Liver (tissue), 9 donors: ENCODE results near the gene CBX8. TPM values are rescaled to one million over a fixed set of nuclear protein-coding genes. Genes with fewer than 3 reads are reported as not detected.

ENCODE experiments used
- DNase-seq: peaks from one replicate; pipeline ENCODE4 v3.0.0-alpha.2; 2017; ENCODE audit warnings: low spot score
- H3K27ac ChIP-seq, 2 donors: one replicate each; pipeline ENCODE4 v1.7.0; 2013; ENCODE audit warnings: inconsistent platforms in 2 of 2, low read length in 2 of 2, control low read depth in 1 of 2, low read depth in 1 of 2, mild to moderate bottlenecking in 1 of 2
- H3K27me3 ChIP-seq, 4 donors: one replicate each; pipeline versions ENCODE4 v1.6.1 to v1.7.0; 2013; ENCODE audit warnings: low read length in 3 of 4, inconsistent platforms in 1 of 4, mild to moderate bottlenecking in 1 of 4, moderate library complexity in 1 of 4; ENCODE audit not compliant: control insufficient read depth in 4 of 4, insufficient read depth in 4 of 4
- H3K36me3 ChIP-seq, 4 donors: one replicate each; pipeline versions ENCODE4 v1.6.1 to v1.7.0; 2013; ENCODE audit warnings: low read length in 3 of 4, mild to moderate bottlenecking in 3 of 4, low read depth in 1 of 4, moderate library complexity in 1 of 4; ENCODE audit not compliant: control insufficient read depth in 4 of 4, insufficient read depth in 3 of 4
- H3K4me1 ChIP-seq, 4 donors: one replicate each; pipeline versions ENCODE4 v1.6.1 to v1.7.0; 2013; ENCODE audit warnings: low read length in 3 of 4, mild to moderate bottlenecking in 3 of 4, moderate library complexity in 1 of 4; ENCODE audit not compliant: control insufficient read depth in 4 of 4, insufficient read depth in 4 of 4
- H3K4me3 ChIP-seq, 3 donors: one replicate each; pipeline versions ENCODE4 v1.6.1 to v1.7.0; 2013; ENCODE audit warnings: low read length in 3 of 3, control low read depth in 1 of 3, low read depth in 1 of 3, mild to moderate bottlenecking in 1 of 3
- H3K9ac ChIP-seq, 2 donors: one replicate each; pipeline ENCODE4 v1.7.0; 2013; ENCODE audit warnings: low read length in 2 of 2, mild to moderate bottlenecking in 2 of 2, moderate library complexity in 2 of 2, control low read depth in 1 of 2, low read depth in 1 of 2
- H3K9me3 ChIP-seq, 4 donors: one replicate each; pipeline versions ENCODE4 v1.6.1 to v1.7.0; 2013; ENCODE audit warnings: low read length in 3 of 4; ENCODE audit not compliant: control insufficient read depth in 4 of 4
- GABPA ChIP-seq, 2 donors: IDR thresholded peaks in 1 of 2; conservative IDR thresholded peaks in 1 of 2; 2 replicates each; pipeline ENCODE4 v1.6.1; 2016; ENCODE audit warnings: antibody characterized with exemption in 2 of 2, mild to moderate bottlenecking in 1 of 2, moderate library complexity in 1 of 2
- HNF4G ChIP-seq: IDR thresholded peaks from 2 replicates; pipeline ENCODE4 v1.6.1; 2016; ENCODE audit warnings: antibody characterized with exemption
- JUND ChIP-seq, 2 donors: IDR thresholded peaks; 2 replicates each; pipeline ENCODE4 v1.6.1; 2016; ENCODE audit warnings: antibody characterized with exemption in 2 of 2
- NR2F2 ChIP-seq: IDR thresholded peaks from 2 replicates; pipeline ENCODE4 v1.6.1; 2016; ENCODE audit warnings: antibody characterized with exemption
- RAD21 ChIP-seq, 2 donors: IDR thresholded peaks; 2 replicates each; pipeline ENCODE4 v1.6.1; 2016; ENCODE audit warnings: antibody characterized with exemption in 2 of 2, mild to moderate bottlenecking in 2 of 2
- TAF1 ChIP-seq: conservative IDR thresholded peaks from 2 replicates; pipeline ENCODE4 v1.6.1; 2016; ENCODE audit warnings: antibody characterized with exemption, mild to moderate bottlenecking
- WGBS: extraction: QIAGEN DNeasy Blood & Tissue Kit; methylation state at CpG from one replicate; pipeline ENCODE4 v1.1.7; 2013; 5-methylcytosine and 5-hydroxymethylcytosine counted together
- polyA plus RNA-seq, 2 donors: library from polyadenylated mRNA; stranded (reverse) in 1 of 2; unstranded in 1 of 2; fragments of 200-250 nt in 1 of 2; fragments of >200 nt in 1 of 2; fragmentation: Nextera tagmentation in 1 of 2; extraction: Ambion mirVana in 1 of 2; gene quantifications; one replicate each; pipeline versions ENCODE4 v1.2.1 to v1.2.3, GENCODE V29; 2013 to 2015
- total RNA-seq, 2 donors: library from RNA; depleted of rRNA; stranded (reverse); fragments of >200 nt; gene quantifications; one replicate each; pipeline ENCODE4 v1.2.3, GENCODE V29; 2014
- TF ChIP-seq, protein P1 (sequence below): IDR thresholded peaks from 2 replicates; pipeline ENCODE4 v1.6.1; 2016; ENCODE audit warnings: antibody characterized with exemption
- TF ChIP-seq, protein P2 (sequence below): IDR thresholded peaks from 2 replicates; pipeline ENCODE4 v1.6.1; 2016; ENCODE audit warnings: antibody characterized with exemption, mild to moderate bottlenecking
- TF ChIP-seq, protein P3 (sequence below): IDR thresholded peaks from 2 replicates; pipeline ENCODE4 v1.6.1; 2016; ENCODE audit warnings: antibody characterized with exemption
- TF ChIP-seq, protein P4 (sequence below): IDR thresholded peaks from 2 replicates; pipeline ENCODE4 v1.6.1; 2016; ENCODE audit warnings: antibody characterized with exemption
- TF ChIP-seq, protein P5 (sequence below): fragments of 150-350 bp; IDR thresholded peaks from 2 replicates; pipeline ENCODE4 v1.5.1; 2017; ENCODE audit warnings: improper control_type of control experiment, low read depth, low read length; ENCODE audit not compliant: missing input control
- donor health status: healthy.
- donor health status: healthy.
- donor health status: healthy.
- donor health status: healthy.
- donor health status: healthy.

Gene CBX8
- total and polyA plus RNA-seq, 4 donors = 0.75 to 2.7 (median 1.9) TPM

DNA sequence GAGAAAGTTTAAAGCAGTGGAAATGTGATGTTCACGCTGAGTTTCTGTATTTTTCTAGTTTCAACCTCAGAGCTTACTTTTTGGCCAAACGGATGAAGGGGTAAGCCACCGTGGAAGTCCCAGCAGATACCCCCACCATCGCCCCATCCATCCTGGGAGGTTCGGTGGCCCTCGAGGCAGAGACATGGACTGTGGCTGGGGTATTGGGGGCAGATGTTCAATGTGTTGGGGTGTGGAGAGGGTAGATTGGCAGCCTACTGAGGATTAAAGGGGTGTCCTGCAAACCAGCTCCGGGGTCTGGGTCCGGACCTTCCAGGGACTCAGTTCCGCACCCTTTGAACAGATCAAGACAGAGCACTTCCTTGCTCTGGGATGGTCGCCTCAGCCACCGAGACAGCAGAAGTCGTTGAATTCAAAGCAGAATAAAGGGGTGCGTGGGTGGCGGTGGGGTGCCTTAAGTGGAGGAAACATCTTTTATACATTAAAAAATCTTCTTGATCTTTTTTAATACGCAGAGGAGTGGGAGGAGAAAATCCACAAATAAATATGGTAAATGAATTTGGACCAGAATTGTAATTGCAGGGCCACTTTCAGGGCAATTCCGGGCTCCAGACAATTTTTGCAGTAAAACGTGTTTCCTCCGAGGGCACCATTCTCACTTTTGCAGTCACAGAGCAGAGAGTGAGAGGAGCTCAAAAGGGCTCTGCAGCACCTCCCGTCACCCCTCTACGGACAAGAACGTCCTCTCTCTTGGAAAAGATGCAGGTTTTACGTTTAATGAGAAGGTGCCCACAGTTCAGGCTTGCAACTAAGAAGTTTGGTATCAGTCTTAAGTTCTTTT is 8.2 kb upstream of the CBX8 start:
- H3K9me3 ChIP-seq = peaks cover 0 to 6% (median 0%) of the 10 kb centered on the region in 4 donors
- H3K4me3 ChIP-seq = no peak overlapping the region
- no peak overlapping the region for H3K27ac ChIP-seq
- no peak overlapping the region for H3K9ac ChIP-seq
- DNase-seq = no peak
- TF ChIP-seq, protein P1, sequence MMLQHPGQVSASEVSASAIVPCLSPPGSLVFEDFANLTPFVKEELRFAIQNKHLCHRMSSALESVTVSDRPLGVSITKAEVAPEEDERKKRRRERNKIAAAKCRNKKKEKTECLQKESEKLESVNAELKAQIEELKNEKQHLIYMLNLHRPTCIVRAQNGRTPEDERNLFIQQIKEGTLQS = no peak
- TF ChIP-seq, protein P2, sequence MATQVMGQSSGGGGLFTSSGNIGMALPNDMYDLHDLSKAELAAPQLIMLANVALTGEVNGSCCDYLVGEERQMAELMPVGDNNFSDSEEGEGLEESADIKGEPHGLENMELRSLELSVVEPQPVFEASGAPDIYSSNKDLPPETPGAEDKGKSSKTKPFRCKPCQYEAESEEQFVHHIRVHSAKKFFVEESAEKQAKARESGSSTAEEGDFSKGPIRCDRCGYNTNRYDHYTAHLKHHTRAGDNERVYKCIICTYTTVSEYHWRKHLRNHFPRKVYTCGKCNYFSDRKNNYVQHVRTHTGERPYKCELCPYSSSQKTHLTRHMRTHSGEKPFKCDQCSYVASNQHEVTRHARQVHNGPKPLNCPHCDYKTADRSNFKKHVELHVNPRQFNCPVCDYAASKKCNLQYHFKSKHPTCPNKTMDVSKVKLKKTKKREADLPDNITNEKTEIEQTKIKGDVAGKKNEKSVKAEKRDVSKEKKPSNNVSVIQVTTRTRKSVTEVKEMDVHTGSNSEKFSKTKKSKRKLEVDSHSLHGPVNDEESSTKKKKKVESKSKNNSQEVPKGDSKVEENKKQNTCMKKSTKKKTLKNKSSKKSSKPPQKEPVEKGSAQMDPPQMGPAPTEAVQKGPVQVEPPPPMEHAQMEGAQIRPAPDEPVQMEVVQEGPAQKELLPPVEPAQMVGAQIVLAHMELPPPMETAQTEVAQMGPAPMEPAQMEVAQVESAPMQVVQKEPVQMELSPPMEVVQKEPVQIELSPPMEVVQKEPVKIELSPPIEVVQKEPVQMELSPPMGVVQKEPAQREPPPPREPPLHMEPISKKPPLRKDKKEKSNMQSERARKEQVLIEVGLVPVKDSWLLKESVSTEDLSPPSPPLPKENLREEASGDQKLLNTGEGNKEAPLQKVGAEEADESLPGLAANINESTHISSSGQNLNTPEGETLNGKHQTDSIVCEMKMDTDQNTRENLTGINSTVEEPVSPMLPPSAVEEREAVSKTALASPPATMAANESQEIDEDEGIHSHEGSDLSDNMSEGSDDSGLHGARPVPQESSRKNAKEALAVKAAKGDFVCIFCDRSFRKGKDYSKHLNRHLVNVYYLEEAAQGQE = no peak
- TF ChIP-seq, protein P3, sequence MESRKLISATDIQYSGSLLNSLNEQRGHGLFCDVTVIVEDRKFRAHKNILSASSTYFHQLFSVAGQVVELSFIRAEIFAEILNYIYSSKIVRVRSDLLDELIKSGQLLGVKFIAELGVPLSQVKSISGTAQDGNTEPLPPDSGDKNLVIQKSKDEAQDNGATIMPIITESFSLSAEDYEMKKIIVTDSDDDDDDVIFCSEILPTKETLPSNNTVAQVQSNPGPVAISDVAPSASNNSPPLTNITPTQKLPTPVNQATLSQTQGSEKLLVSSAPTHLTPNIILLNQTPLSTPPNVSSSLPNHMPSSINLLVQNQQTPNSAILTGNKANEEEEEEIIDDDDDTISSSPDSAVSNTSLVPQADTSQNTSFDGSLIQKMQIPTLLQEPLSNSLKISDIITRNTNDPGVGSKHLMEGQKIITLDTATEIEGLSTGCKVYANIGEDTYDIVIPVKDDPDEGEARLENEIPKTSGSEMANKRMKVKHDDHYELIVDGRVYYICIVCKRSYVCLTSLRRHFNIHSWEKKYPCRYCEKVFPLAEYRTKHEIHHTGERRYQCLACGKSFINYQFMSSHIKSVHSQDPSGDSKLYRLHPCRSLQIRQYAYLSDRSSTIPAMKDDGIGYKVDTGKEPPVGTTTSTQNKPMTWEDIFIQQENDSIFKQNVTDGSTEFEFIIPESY = no peak
- TF ChIP-seq HNF4G (no peak), GABPA (IDR thresholded peaks at IDR 0.05 in 1 of 2, conservative IDR thresholded peaks at IDR 0.05 in 1 of 2) (no peak), RAD21 (IDR thresholded peaks at IDR 0.05) (no peak), NR2F2 (no peak), JUND (IDR thresholded peaks at IDR 0.05) (no peak), TAF1 (no peak)
- TF ChIP-seq, protein P4, sequence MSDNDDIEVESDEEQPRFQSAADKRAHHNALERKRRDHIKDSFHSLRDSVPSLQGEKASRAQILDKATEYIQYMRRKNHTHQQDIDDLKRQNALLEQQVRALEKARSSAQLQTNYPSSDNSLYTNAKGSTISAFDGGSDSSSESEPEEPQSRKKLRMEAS = no peak
- TF ChIP-seq, protein P5, sequence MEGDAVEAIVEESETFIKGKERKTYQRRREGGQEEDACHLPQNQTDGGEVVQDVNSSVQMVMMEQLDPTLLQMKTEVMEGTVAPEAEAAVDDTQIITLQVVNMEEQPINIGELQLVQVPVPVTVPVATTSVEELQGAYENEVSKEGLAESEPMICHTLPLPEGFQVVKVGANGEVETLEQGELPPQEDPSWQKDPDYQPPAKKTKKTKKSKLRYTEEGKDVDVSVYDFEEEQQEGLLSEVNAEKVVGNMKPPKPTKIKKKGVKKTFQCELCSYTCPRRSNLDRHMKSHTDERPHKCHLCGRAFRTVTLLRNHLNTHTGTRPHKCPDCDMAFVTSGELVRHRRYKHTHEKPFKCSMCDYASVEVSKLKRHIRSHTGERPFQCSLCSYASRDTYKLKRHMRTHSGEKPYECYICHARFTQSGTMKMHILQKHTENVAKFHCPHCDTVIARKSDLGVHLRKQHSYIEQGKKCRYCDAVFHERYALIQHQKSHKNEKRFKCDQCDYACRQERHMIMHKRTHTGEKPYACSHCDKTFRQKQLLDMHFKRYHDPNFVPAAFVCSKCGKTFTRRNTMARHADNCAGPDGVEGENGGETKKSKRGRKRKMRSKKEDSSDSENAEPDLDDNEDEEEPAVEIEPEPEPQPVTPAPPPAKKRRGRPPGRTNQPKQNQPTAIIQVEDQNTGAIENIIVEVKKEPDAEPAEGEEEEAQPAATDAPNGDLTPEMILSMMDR = no peak
- peaks cover 11 to 71% (median 38%) of the 10 kb centered on the region in 4 donors for H3K27me3 ChIP-seq
- 16% methylated on average over 22 of the region's 22 CpGs for WGBS
- peaks cover 0 to 21% (median 11%) of the 10 kb centered on the region in 4 donors for H3K4me1 ChIP-seq
- H3K36me3 ChIP-seq = no peaks in the 10 kb centered on the region
